Activated CD4-positive, alpha-beta T cell treated with anti-CD3 and anti-CD28 coated beads for 48 hours (primary cell): Measurements from ENCODE around the gene SLC44A5.
"Not testable (repeated sequence)": the region's sequence is repeated elsewhere in the genome, so short reads cannot be mapped to it uniquely, and the experiment has no call there.

Experiments used
- DNase-seq: peaks from one replicate; pipeline ENCODE4 v3.0.0-alpha.2; 2020

The SLC44A5 gene

GRCh38 chr1:75354267-75354666 lies 256.6 kb downstream of the SLC44A5 start:
- not testable (repeated sequence) for DNase-seq

GRCh38 chr1:75353051-75353450 lies 257.9 kb downstream of the SLC44A5 start:
- DNase-seq, result no peak

- no peak for DNase-seq
These were observed 265.2 kb downstream of the SLC44A5 start for GRCh38 chr1:75345538-75346292.

GRCh38 chr1:75342786-75343185 lies 268.1 kb downstream of the SLC44A5 start:
- no peak for DNase-seq

- no peak for DNase-seq
These were observed 269.4 kb downstream of the SLC44A5 start for GRCh38 chr1:75341537-75341936.

- no peak for DNase-seq
These were observed 272.1 kb downstream of the SLC44A5 start for GRCh38 chr1:75338616-75339483.

GRCh38 chr1:75334876-75335389 lies 276.0 kb downstream of the SLC44A5 start:
- no peak for DNase-seq

GRCh38 chr1:75330624-75331023 lies 280.3 kb downstream of the SLC44A5 start:
- DNase-seq, result no peak

GRCh38 chr1:75328691-75329090 lies 282.2 kb downstream of the SLC44A5 start:
- no peak for DNase-seq

GRCh38 chr1:75327395-75327794 lies 283.5 kb downstream of the SLC44A5 start:
- no peak for DNase-seq

GRCh38 chr1:75317976-75318375 lies 292.9 kb downstream of the SLC44A5 start:
- DNase-seq, result no peak

GRCh38 chr1:75316230-75316629 lies 294.7 kb downstream of the SLC44A5 start:
- no peak for DNase-seq

GRCh38 chr1:75312620-75313019 lies 298.3 kb downstream of the SLC44A5 start:
- DNase-seq, result no peak

- no peak for DNase-seq
These were observed 300.8 kb downstream of the SLC44A5 start for GRCh38 chr1:75310067-75310466.

GRCh38 chr1:75308365-75308764 lies 302.5 kb downstream of the SLC44A5 start:
- DNase-seq, result no peak

- no peak for DNase-seq
These were observed 305.9 kb downstream of the SLC44A5 start for GRCh38 chr1:75305061-75305460.

- no peak for DNase-seq
These were observed 317.6 kb downstream of the SLC44A5 start for GRCh38 chr1:75293270-75293669.

- no peak for DNase-seq
These were observed 318.9 kb downstream of the SLC44A5 start for GRCh38 chr1:75292013-75292412.

GRCh38 chr1:75276385-75276784 lies 334.5 kb downstream of the SLC44A5 start:
- DNase-seq, result no peak

- DNase-seq, result no peak
These were observed 335.3 kb downstream of the SLC44A5 start for GRCh38 chr1:75275631-75276030.

GRCh38 chr1:75274920-75275506 lies 335.9 kb downstream of the SLC44A5 start:
- no peak for DNase-seq

- DNase-seq, result no peak
These were observed 337.8 kb downstream of the SLC44A5 start for GRCh38 chr1:75273110-75273509.

- DNase-seq, result no peak
These were observed 345.1 kb downstream of the SLC44A5 start for GRCh38 chr1:75265792-75266191.

GRCh38 chr1:75264112-75264511 lies 346.8 kb downstream of the SLC44A5 start:
- no peak for DNase-seq
